Measurements from ENCODE around the gene FOXD1.

Gene FOXD1

DNA sequence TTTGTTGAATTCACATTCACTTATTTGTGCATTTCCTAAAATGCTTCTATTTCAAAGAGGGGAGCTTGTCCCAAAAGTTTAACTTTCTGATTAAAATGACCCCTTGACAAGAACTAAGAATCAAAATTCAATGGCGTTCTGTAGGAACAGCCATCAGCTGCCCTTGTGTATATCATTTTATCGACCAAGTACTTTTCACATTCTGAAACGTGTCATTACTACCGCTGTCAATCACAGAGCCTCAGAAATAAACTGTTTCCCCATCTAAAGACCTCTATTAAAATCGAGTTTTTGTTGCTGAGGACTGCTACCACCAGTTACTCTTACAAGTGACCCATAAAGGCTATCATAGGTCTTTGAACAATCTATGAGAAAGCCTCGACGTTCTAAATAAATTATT lies 1.6 kb upstream of the FOXD1 start:
- no peaks in the 10 kb centered on the region for H3K9me3 ChIP-seq (ENCODE audit: control insufficient read depth in 2 of 2, low read length in 2 of 2)
- peaks cover 6 to 17% of the 10 kb centered on the region in 2 donors for H3K4me1 ChIP-seq (ENCODE audit: control insufficient read depth in 2 of 2, insufficient read depth in 2 of 2, low read length in 2 of 2)
- no peak overlapping the region for H3K27ac ChIP-seq (ENCODE audit: low read depth in 2 of 2, low read length in 2 of 2)
- H3K9ac ChIP-seq (ENCODE audit: low read depth in 1 of 2, low read length in 2 of 2): no peak overlapping the region
- no peak overlapping the region for H3K4me3 ChIP-seq (ENCODE audit: low read length in 2 of 2)
- peaks cover 72 to 75% of the 10 kb centered on the region in 2 donors for H3K27me3 ChIP-seq (ENCODE audit: control insufficient read depth in 2 of 2, insufficient read depth in 2 of 2, low read length in 2 of 2)
- H3K36me3 ChIP-seq (ENCODE audit: control insufficient read depth in 2 of 2, insufficient read depth in 2 of 2, low read length in 2 of 2): no peaks in the 10 kb centered on the region

DNA sequence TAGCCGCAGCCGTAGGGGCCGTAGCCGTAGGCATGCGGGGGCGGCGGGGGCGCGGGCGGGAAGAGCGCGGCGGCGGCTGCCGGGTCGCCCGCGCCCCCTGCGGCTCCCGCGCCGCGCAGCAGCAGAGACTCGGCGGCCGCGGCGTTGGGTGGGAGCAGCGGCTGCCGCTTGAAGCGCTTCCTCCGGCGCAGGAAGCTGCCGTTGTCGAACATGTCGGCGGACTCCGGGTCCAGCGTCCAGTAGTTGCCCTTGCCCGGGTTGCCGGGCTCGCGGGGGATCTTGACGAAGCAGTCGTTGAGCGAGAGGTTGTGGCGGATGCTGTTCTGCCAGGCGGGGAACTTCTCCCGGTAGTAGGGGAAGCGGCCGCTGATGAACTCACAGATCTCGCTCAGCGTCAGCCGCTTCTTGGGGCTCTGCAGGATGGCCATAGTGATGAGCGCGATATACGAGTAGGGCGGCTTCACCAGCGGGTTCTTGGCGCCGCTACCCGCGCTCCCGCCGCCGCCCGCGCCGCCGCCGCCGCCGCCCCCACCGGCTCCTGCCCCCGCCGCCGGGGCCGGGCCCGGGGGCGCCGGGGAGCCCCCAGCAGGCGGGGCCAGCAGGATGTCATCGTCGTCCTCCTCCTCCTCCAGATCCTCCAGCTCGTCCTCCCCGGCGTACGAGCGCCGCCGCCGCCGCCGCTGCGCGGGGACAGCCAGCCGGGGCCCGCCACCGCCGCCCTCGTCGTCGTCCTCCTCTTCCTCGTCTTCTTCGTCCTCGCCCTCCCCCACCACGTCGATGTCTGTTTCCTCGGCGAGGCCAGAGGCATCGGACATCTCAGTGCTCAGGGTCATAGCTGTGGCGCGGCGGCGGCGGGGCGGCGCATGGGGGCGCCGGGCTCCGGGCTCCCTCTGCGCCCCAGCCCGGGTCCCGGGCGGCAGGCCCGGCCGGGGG lies 781 bp downstream of the FOXD1 start:
- Histone ChIP-seq H3K27ac (ENCODE audit: low read depth in 2 of 2, low read length in 2 of 2) (no peak overlapping the region), H3K9ac (ENCODE audit: low read depth in 1 of 2, low read length in 2 of 2) (no peak overlapping the region), H3K4me3 (ENCODE audit: low read length in 2 of 2) (peak overlapping the region; percentile 32 to 59), H3K9me3 (ENCODE audit: control insufficient read depth in 2 of 2, low read length in 2 of 2) (no peaks in the 10 kb centered on the region), H3K27me3 (ENCODE audit: control insufficient read depth in 2 of 2, insufficient read depth in 2 of 2, low read length in 2 of 2) (peaks cover 78 to 83% of the 10 kb centered on the region in 2 donors), H3K36me3 (ENCODE audit: control insufficient read depth in 2 of 2, insufficient read depth in 2 of 2, low read length in 2 of 2) (no peaks in the 10 kb centered on the region), H3K4me1 (ENCODE audit: control insufficient read depth in 2 of 2, insufficient read depth in 2 of 2, low read length in 2 of 2) (peaks cover 6 to 17% of the 10 kb centered on the region in 2 donors)

DNA sequence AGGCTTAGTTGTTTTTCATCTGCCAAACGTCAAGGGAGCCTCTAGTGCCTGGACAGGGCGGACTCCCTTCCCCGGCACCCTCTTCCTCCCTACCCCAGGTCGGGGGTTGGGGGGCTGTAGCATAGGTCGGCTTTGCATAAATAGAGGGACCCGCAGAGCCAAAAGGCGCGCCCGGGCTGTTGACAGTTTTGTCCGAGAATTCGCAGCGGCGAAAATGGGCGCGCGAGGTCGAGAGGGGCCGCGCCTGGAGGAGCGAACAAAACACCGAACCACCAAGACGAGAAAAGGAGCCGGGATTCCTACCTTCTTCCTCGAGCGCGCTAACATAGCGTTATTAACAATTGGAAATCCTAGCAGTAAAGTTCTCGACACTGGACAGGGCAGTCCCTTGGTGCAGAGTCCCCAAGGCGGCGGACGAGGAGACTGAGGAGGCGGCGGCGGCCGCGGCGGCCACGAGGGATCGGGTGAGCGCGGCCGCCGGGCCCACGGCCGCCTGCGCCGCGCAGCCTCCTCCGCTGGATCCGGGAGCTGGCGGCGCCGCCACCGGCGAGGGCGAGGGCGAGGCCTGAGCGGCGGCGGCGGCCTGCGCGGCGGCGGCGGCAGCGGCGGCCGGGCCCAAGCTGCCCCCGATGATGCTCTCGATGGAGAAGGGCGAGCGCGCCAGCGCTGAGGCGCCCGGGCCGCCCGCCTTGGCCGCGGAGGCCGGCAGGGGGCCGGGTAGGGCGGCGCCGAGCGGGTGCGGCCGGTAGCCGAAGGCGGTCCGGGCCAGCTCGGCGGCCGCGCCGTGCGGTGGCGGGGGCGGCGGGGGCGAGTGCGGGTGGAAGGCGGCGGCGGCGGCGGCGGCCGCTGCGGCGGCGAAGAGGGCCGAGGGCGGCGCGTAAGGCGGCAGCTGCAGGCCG lies 1.7 kb downstream of the FOXD1 start:
- H3K4me1 ChIP-seq (ENCODE audit: control insufficient read depth in 2 of 2, insufficient read depth in 2 of 2, low read length in 2 of 2): peaks cover 6 to 17% of the 10 kb centered on the region in 2 donors
- H3K4me3 ChIP-seq (ENCODE audit: low read length in 2 of 2): no peak overlapping the region
- H3K27ac ChIP-seq (ENCODE audit: low read depth in 2 of 2, low read length in 2 of 2): no peak overlapping the region
- H3K9me3 ChIP-seq (ENCODE audit: control insufficient read depth in 2 of 2, low read length in 2 of 2): no peaks in the 10 kb centered on the region
- H3K27me3 ChIP-seq (ENCODE audit: control insufficient read depth in 2 of 2, insufficient read depth in 2 of 2, low read length in 2 of 2): peaks cover 77 to 83% of the 10 kb centered on the region in 2 donors
- no peaks in the 10 kb centered on the region for H3K36me3 ChIP-seq (ENCODE audit: control insufficient read depth in 2 of 2, insufficient read depth in 2 of 2, low read length in 2 of 2)
- H3K9ac ChIP-seq (ENCODE audit: low read depth in 1 of 2, low read length in 2 of 2): no peak overlapping the region

DNA sequence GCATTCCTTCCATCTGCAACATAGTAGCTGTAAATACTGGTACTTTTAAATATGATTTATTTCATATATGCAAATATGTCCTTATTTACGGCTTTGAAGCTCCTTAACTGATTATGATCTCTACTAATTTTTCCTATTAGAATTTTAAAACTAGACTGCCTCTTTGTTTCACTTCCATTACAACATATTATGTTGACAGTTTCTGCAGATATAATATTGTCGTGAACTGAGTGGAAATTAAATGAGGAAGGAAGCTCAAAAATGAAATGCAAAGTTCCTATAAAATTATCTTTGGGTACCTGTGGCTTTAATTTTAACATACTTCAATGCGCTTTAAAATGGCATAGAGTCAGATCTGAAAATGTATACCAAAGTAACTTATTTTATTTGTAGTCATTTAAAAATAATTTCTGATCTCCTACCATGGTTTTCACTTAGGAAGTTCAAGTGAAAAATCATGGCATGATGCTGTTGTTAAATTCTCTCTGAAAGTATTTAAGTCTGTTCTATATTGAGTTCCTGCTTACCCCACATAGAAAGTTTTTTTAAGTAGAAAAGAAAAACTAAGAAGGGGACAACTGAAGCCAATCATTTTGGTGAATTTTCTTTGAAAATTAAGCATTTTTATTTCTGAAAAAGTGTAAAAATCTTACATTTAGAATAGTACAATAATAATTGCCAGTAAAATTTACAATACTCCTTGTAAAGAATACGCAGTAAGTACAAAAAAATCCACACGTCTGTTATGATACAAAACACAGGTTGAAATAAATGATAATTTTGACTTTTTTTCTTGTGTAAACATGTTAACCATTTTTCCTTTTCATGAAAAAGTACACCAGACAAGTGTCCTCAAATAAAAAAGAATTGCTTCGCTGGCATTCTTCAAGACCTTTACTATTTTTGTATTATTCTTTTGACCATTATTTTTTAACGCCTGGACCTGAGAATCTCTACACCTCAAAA lies 2.6 kb downstream of the FOXD1 start:
- H3K4me1 ChIP-seq (ENCODE audit: control insufficient read depth in 2 of 2, insufficient read depth in 2 of 2, low read length in 2 of 2): peaks cover 6 to 13% of the 10 kb centered on the region in 2 donors
- H3K27ac ChIP-seq (ENCODE audit: low read depth in 2 of 2, low read length in 2 of 2): no peak overlapping the region
- peaks cover 77 to 83% of the 10 kb centered on the region in 2 donors for H3K27me3 ChIP-seq (ENCODE audit: control insufficient read depth in 2 of 2, insufficient read depth in 2 of 2, low read length in 2 of 2)
- no peaks in the 10 kb centered on the region for H3K9me3 ChIP-seq (ENCODE audit: control insufficient read depth in 2 of 2, low read length in 2 of 2)
- H3K36me3 ChIP-seq (ENCODE audit: control insufficient read depth in 2 of 2, insufficient read depth in 2 of 2, low read length in 2 of 2): no peaks in the 10 kb centered on the region
- H3K9ac ChIP-seq (ENCODE audit: low read depth in 1 of 2, low read length in 2 of 2): no peak overlapping the region
- no peak overlapping the region for H3K4me3 ChIP-seq (ENCODE audit: low read length in 2 of 2)

DNA sequence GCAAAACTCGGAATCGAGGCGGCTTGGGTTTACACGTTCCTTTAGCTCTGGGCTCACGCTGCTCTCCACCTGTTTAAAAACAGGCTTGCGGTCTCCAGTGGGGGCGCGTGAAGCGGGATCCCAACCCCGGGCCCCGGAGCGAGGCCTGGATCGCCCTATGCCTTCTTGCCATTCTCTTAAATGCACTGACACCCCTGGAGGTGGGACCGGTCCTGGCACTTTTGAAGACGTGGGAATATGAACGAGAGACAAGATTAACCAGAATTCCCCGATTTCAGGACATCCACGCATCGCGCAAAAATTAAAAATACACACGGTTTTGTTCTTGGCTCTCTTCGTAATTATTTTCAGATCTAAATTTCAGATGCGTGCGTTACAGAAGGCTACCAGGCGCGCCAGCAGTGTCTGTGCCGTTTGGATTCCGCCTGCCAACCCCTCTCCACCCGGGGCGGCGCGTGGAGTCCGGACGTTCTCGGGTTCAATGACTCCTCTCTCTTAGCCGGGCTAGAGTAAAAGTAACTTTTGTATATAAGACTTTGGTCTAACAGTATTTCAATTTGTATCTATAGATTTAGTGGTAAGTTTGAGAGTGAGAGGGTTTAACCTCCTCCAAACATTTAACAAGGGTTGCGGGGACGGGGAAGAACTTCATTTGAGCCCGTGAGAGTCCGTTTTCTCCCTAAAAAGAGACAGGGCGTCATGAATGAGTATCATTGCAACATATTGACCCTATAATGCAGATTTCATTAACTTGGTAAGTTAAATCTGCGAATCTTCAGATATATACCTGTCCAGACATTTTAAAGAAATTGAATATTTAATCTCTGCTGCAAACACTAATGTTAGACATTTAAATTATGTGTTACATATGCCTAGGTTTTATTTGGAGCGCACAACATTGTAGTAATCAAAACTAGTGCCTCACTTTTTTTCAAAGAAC lies 3.8 kb downstream of the FOXD1 start:
- no peak overlapping the region for H3K9ac ChIP-seq (ENCODE audit: low read depth in 1 of 2, low read length in 2 of 2)
- H3K27ac ChIP-seq (ENCODE audit: low read depth in 2 of 2, low read length in 2 of 2): no peak overlapping the region
- H3K4me3 ChIP-seq (ENCODE audit: low read length in 2 of 2): no peak overlapping the region
- peaks cover 75 to 82% of the 10 kb centered on the region in 2 donors for H3K27me3 ChIP-seq (ENCODE audit: control insufficient read depth in 2 of 2, insufficient read depth in 2 of 2, low read length in 2 of 2)
- peaks cover 6 to 13% of the 10 kb centered on the region in 2 donors for H3K4me1 ChIP-seq (ENCODE audit: control insufficient read depth in 2 of 2, insufficient read depth in 2 of 2, low read length in 2 of 2)
- H3K9me3 ChIP-seq (ENCODE audit: control insufficient read depth in 2 of 2, low read length in 2 of 2): no peaks in the 10 kb centered on the region
- no peaks in the 10 kb centered on the region for H3K36me3 ChIP-seq (ENCODE audit: control insufficient read depth in 2 of 2, insufficient read depth in 2 of 2, low read length in 2 of 2)

DNA sequence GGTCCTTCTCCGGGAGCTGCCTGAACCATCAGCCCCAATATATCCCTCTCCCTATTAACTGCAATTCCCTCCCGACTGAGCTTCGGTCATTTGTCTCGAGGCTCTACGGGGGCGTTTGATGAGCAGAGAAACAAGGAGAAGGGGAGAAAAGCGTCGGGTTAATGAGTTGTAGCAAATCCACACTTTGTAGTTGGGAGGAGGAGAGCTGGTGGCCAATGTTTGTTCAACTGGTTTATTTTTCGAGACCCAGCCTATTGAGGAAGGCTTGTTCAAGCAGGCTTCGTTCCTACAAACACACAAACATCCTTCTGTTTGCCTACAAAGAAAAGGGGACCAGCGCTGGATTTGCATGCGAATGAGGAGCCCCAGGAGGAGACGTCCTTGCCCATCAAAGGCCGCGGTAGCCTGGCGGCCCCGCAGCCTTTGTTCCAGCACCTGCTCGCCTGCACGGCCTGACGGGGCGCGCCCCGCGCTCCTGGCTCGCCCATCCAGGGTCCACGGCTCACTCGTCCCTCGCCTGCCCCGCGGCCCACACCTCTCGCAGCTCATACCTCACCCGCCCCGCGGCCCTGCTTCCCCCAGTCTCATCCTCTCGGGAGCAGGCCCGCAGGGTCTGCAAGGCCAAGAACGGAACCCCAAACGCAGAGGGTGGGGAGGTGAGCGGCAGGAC lies 4.6 kb downstream of the FOXD1 start:
- Histone ChIP-seq H3K27ac (ENCODE audit: low read depth in 2 of 2, low read length in 2 of 2) (no peak overlapping the region), H3K36me3 (ENCODE audit: control insufficient read depth in 2 of 2, insufficient read depth in 2 of 2, low read length in 2 of 2) (no peaks in the 10 kb centered on the region), H3K4me3 (ENCODE audit: low read length in 2 of 2) (no peak overlapping the region), H3K27me3 (ENCODE audit: control insufficient read depth in 2 of 2, insufficient read depth in 2 of 2, low read length in 2 of 2) (peaks cover 75 to 82% of the 10 kb centered on the region in 2 donors), H3K9me3 (ENCODE audit: control insufficient read depth in 2 of 2, low read length in 2 of 2) (no peaks in the 10 kb centered on the region), H3K4me1 (ENCODE audit: control insufficient read depth in 2 of 2, insufficient read depth in 2 of 2, low read length in 2 of 2) (peaks cover 6 to 10% of the 10 kb centered on the region in 2 donors), H3K9ac (ENCODE audit: low read depth in 1 of 2, low read length in 2 of 2) (no peak overlapping the region)

DNA sequence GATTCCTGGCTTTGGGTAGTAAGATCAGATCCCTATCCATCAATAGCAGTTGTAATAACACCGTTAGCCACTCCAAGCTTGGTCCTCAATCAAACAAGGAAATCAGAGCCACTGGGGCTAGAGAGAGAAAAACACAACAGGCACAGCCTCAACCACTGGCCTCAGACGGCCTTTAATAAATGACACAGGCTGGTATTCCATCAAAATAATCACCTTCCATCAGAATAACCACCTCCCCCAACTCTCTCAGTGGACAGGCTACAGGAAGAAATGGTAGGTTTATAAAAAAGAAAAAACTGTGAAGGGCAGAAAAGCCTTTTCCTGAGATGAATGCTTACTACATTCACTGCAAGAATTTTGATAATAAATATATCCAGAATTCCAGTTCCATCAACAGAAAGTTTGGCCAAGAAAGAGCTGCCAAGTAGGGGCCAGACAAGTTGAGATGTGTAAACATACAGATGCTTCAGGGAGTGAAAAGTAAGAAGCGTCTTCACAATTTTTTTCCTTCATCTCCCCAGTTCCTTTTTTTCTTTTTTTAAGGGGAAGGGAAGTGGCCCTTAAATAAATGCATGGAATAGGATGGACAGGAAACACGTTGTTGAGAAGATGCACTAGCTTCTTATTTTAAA lies 5.5 kb downstream of the FOXD1 start:
- H3K4me1 ChIP-seq (ENCODE audit: control insufficient read depth in 2 of 2, insufficient read depth in 2 of 2, low read length in 2 of 2): peaks cover 0 to 4% of the 10 kb centered on the region in 2 donors
- H3K4me3 ChIP-seq (ENCODE audit: low read length in 2 of 2): no peak overlapping the region
- no peaks in the 10 kb centered on the region for H3K9me3 ChIP-seq (ENCODE audit: control insufficient read depth in 2 of 2, low read length in 2 of 2)
- peaks cover 79 to 85% of the 10 kb centered on the region in 2 donors for H3K27me3 ChIP-seq (ENCODE audit: control insufficient read depth in 2 of 2, insufficient read depth in 2 of 2, low read length in 2 of 2)
- no peak overlapping the region for H3K27ac ChIP-seq (ENCODE audit: low read depth in 2 of 2, low read length in 2 of 2)
- H3K9ac ChIP-seq (ENCODE audit: low read depth in 1 of 2, low read length in 2 of 2): no peak overlapping the region
- no peaks in the 10 kb centered on the region for H3K36me3 ChIP-seq (ENCODE audit: control insufficient read depth in 2 of 2, insufficient read depth in 2 of 2, low read length in 2 of 2)

DNA sequence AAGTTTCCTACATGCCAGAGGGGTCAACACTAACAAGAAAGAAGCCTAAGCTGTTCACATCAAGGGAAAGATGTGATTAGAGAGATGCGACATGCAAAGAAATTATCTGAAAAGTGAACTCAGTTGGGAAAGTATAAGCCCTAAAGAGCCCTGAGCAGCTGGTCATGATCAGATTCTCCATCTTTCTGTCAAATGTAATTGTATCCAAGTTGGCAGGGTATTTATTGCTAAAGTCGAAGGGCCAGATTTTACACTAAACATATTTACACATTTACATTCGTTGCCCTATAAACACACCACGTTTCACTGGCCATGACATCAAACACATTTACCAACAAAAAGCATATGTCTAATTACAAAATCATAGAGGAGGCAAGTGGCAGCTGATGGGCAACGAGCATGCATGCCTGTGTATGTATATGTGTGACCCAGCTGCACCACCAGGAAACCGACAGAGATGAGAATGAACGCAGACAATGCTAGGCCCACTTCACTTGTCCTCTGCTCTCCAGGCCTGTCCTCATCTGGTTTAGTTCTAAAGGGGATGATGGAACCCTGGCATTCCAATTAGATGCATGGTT lies 6.3 kb downstream of the FOXD1 start:
- Histone ChIP-seq H3K27ac (ENCODE audit: low read depth in 2 of 2, low read length in 2 of 2) (no peak overlapping the region), H3K27me3 (ENCODE audit: control insufficient read depth in 2 of 2, insufficient read depth in 2 of 2, low read length in 2 of 2) (peaks cover 87 to 93% of the 10 kb centered on the region in 2 donors), H3K4me3 (ENCODE audit: low read length in 2 of 2) (no peak overlapping the region), H3K9ac (ENCODE audit: low read depth in 1 of 2, low read length in 2 of 2) (no peak overlapping the region), H3K36me3 (ENCODE audit: control insufficient read depth in 2 of 2, insufficient read depth in 2 of 2, low read length in 2 of 2) (no peaks in the 10 kb centered on the region), H3K4me1 (ENCODE audit: control insufficient read depth in 2 of 2, insufficient read depth in 2 of 2, low read length in 2 of 2) (peaks cover 5 to 6% of the 10 kb centered on the region in 2 donors), H3K9me3 (ENCODE audit: control insufficient read depth in 2 of 2, low read length in 2 of 2) (no peaks in the 10 kb centered on the region)
